Measurements from ENCODE around the gene UGT3A1. TPM values are rescaled to one million over a fixed set of nuclear protein-coding genes. Genes with fewer than 3 reads are reported as not detected.
"Not testable (repeated sequence)": the region's sequence is repeated elsewhere in the genome, so short reads cannot be mapped to it uniquely, and the experiment has no call there.

The UGT3A1 gene
- total and polyA plus RNA-seq, 5 donors: not detected

DNA sequence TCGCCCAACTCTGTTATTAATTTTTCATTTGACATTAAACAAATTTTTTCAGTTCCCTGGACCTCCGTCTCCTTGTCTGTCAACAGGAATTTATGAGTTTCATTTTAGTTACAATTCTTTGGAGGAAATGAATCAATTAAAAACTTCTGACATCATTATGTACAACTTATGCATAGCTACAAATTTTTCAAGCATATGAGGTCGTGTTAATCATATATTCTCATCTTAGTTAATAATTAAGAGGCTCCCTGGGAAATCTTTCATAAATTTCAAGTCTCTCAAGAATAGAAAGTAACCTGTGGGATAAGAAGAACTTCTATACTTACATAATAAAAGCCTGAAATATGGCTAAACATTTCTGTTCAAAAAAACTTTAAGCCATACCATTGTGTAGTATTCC lies 3.4 kb downstream of the UGT3A1 start:
- WGBS: 55% methylated on average over 3 of the region's 3 CpGs
- intact Hi-C loops (cut with DNase I): no loop called here
- ATAC-seq (no peak), DNase-seq (no peak)
- no peaks in the 10 kb centered on the region for H3K4me1 ChIP-seq (ENCODE audit: control insufficient read depth, insufficient read depth, low read length)
- peaks cover 4% of the 10 kb centered on the region for H3K27me3 ChIP-seq (ENCODE audit: control insufficient read depth, insufficient read depth)
- no peak overlapping the region for H3K27ac ChIP-seq (ENCODE audit: low read length)
- no peak overlapping the region for H3K4me3 ChIP-seq (ENCODE audit: low read length)
- no peaks in the 10 kb centered on the region for H3K9me3 ChIP-seq (ENCODE audit: control insufficient read depth, low read length)

DNA sequence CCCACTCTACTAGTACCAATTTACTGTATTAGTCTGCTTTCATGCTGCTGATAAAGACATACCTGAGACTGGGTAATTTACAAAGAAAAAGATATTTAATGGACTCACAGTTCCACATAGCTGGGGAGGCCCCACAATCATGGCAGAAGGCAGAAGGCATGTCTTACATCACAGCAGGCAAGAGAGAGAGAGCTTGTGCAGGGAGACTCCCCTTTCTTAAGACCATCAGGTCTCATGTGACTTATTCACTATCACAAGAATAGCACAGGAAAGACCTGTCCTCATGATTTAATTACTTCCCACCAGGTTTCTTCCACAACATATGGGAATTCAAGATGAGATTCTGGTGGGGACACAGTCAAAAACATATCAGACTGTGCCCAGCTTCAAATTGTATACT lies 11.5 kb downstream of the UGT3A1 start:
- DNase-seq: no peak
- Histone ChIP-seq H3K4me3 (ENCODE audit: low read length) (no peak overlapping the region), H3K27ac (ENCODE audit: low read length) (no peak overlapping the region), H3K9me3 (ENCODE audit: control insufficient read depth, low read length) (peaks cover 2% of the 10 kb centered on the region), H3K4me1 (ENCODE audit: control insufficient read depth, insufficient read depth, low read length) (no peaks in the 10 kb centered on the region), H3K27me3 (ENCODE audit: control insufficient read depth, insufficient read depth) (no peaks in the 10 kb centered on the region)
- intact Hi-C loops (cut with DNase I): no loop called here
- no peak for ATAC-seq

- DNase-seq; H3K27ac ChIP-seq (ENCODE audit: low read length); H3K4me1 ChIP-seq (ENCODE audit: control insufficient read depth, insufficient read depth, low read length); H3K27me3 ChIP-seq (ENCODE audit: control insufficient read depth, insufficient read depth); H3K4me3 ChIP-seq (ENCODE audit: low read length); ATAC-seq; H3K9me3 ChIP-seq (ENCODE audit: control insufficient read depth, low read length); intact Hi-C loops (cut with DNase I): not testable (repeated sequence)
- WGBS: 55% methylated on average over 3 of the region's 3 CpGs
These were observed 14.3 kb downstream of the UGT3A1 start for GRCh38 chr5:35976859-35977258.

GRCh38 chr5:35974570-35974969 lies 16.6 kb downstream of the UGT3A1 start:
- intact Hi-C loops (cut with DNase I): no loop called here
- H3K9me3 ChIP-seq (ENCODE audit: control insufficient read depth, low read length): no peaks in the 10 kb centered on the region
- 73% methylated on average over 4 of the region's 4 CpGs for WGBS
- H3K4me1 ChIP-seq (ENCODE audit: control insufficient read depth, insufficient read depth, low read length): no peaks in the 10 kb centered on the region
- no peaks in the 10 kb centered on the region for H3K27me3 ChIP-seq (ENCODE audit: control insufficient read depth, insufficient read depth)
- H3K27ac ChIP-seq (ENCODE audit: low read length): no peak overlapping the region
- DNase-seq (no peak), ATAC-seq (no peak)
- no peak overlapping the region for H3K4me3 ChIP-seq (ENCODE audit: low read length)

DNA sequence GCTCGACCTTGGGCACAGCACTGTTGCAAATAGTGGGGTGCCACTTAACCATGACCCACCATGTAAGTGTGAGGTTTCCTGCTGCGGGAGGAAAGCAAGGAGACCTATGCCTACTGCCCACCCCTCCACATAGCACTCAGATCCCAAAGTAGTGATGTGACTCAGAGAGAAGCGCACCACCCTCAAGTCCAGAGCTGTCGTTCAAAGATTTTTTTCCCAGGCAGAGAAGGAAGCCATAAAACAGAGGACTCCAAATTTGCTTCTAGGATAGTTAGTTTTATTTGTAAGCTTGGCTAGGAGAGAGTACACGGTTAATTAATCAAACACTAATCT lies 19.3 kb downstream of the UGT3A1 start:
- no peak for DNase-seq
- WGBS: 75% methylated on average over 5 of the region's 5 CpGs
- intact Hi-C loops (cut with DNase I): no loop called here
- H3K27me3 ChIP-seq (ENCODE audit: control insufficient read depth, insufficient read depth): no peaks in the 10 kb centered on the region
- H3K4me1 ChIP-seq (ENCODE audit: control insufficient read depth, insufficient read depth, low read length): no peaks in the 10 kb centered on the region
- ATAC-seq: no peak
- H3K9me3 ChIP-seq (ENCODE audit: control insufficient read depth, low read length): no peaks in the 10 kb centered on the region
- H3K4me3 ChIP-seq (ENCODE audit: low read length): no peak overlapping the region
- H3K27ac ChIP-seq (ENCODE audit: low read length): no peak overlapping the region

DNA sequence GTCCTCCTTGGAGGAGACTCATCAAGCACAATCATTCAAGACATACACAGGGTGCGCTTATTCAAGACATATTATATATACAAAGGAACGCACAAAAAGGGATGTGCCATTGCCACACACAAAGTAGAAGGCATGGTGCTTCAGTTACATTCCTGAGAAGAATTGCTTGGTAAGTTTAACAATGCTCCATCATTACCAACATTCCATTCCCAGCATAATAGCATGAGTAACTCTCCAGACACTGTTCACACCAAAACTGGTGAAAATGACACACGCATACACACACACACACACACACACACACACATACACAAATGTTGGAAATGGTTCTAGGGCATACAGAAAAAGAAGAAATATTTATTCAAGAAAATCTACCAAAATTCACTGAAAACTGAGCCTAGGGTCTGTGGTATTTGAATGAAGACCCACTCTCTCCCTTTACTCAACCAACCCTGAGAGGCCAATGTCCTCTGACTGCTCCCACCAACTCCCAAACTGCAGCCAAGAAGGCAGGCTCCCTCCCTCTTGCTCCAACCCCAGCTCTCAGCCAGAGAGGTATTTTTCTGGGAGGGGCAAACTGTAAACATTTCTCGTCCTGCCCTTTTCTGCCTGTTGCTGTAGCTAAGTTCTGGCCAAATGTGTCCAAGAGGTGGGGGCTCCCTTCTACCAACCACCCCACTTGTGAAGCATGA lies 19.9 kb downstream of the UGT3A1 start:
- Histone ChIP-seq H3K27ac (ENCODE audit: low read length) (no peak overlapping the region), H3K4me3 (ENCODE audit: low read length) (no peak overlapping the region), H3K9me3 (ENCODE audit: control insufficient read depth, low read length) (no peaks in the 10 kb centered on the region), H3K4me1 (ENCODE audit: control insufficient read depth, insufficient read depth, low read length) (no peaks in the 10 kb centered on the region), H3K27me3 (ENCODE audit: control insufficient read depth, insufficient read depth) (no peaks in the 10 kb centered on the region)
- intact Hi-C loops (cut with DNase I): no loop called here
- WGBS: 79% methylated on average over 4 of the region's 4 CpGs
- no peak for ATAC-seq
- DNase-seq: no peak

- DNase-seq (no peak), ATAC-seq (no peak)
- WGBS: 46% methylated on average over 8 of the region's 8 CpGs
- no peak overlapping the region for H3K4me3 ChIP-seq (ENCODE audit: low read length)
- peaks cover 4% of the 10 kb centered on the region for H3K9me3 ChIP-seq (ENCODE audit: control insufficient read depth, low read length)
- no peaks in the 10 kb centered on the region for H3K27me3 ChIP-seq (ENCODE audit: control insufficient read depth, insufficient read depth)
- H3K4me1 ChIP-seq (ENCODE audit: control insufficient read depth, insufficient read depth, low read length): no peaks in the 10 kb centered on the region
- no peak overlapping the region for H3K27ac ChIP-seq (ENCODE audit: low read length)
- intact Hi-C loops (cut with DNase I): no loop called here
These were observed 27.8 kb downstream of the UGT3A1 start for GRCh38 chr5:35963381-35963843.

- ATAC-seq (no peak), DNase-seq (no peak)
- Histone ChIP-seq H3K27ac (ENCODE audit: low read length) (no peak overlapping the region), H3K9me3 (ENCODE audit: control insufficient read depth, low read length) (peaks cover 4% of the 10 kb centered on the region), H3K4me3 (ENCODE audit: low read length) (no peak overlapping the region), H3K27me3 (ENCODE audit: control insufficient read depth, insufficient read depth) (no peaks in the 10 kb centered on the region), H3K4me1 (ENCODE audit: control insufficient read depth, insufficient read depth, low read length) (no peaks in the 10 kb centered on the region)
- intact Hi-C loops (cut with DNase I): no loop called here
- 61% methylated on average over 7 of the region's 7 CpGs for WGBS
These were observed 30.9 kb downstream of the UGT3A1 start for GRCh38 chr5:35960328-35960727.

DNA sequence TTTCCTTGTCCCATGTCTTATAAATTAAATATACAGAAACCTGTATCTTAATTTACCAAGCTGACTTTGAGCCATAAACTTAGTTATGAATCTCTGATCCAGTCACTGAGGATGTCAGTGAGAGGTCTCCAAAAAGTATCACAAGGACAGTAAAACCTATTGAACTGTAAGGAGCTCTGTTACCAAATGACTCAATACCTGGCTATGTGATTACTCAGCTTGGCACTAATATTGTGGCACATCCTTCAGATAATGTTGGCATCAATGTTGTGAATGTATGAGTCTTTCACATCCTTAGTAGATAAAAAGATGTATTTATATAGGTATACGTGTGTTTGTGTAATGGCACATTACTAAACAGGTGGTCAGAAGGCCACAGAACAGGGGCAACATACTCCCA lies 34.8 kb downstream of the UGT3A1 start:
- no peaks in the 10 kb centered on the region for H3K4me1 ChIP-seq (ENCODE audit: control insufficient read depth, insufficient read depth, low read length)
- no peak overlapping the region for H3K27ac ChIP-seq (ENCODE audit: low read length)
- H3K27me3 ChIP-seq (ENCODE audit: control insufficient read depth, insufficient read depth): no peaks in the 10 kb centered on the region
- H3K4me3 ChIP-seq (ENCODE audit: low read length): no peak overlapping the region
- ATAC-seq (no peak), DNase-seq (no peak)
- 84% methylated on average over 1 of the region's 1 CpG for WGBS
- H3K9me3 ChIP-seq (ENCODE audit: control insufficient read depth, low read length): peaks cover 3% of the 10 kb centered on the region
- intact Hi-C loops (cut with DNase I): no loop called here

DNA sequence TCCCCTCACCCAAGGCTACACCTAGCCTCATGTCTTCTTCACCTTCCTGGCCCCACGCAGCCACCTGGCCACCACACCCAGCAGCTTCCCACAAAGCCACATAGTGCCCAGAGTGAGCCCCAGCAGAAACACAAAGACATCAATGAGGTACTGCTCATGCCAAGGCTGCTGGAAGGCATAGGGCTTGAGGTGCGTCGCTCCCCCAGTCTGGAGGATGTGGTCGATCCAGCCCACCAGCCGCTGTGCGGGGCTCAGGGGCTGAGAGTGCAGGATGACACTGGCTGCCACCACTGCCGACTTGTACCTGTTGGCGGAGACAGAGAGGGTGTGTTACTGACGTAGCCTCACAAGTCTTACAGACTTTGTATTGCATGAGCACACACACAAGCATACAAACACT lies 37.0 kb downstream of the UGT3A1 start:
- ATAC-seq (no peak), DNase-seq (no peak)
- H3K9me3 ChIP-seq (ENCODE audit: control insufficient read depth, low read length): no peaks in the 10 kb centered on the region
- no peaks in the 10 kb centered on the region for H3K4me1 ChIP-seq (ENCODE audit: control insufficient read depth, insufficient read depth, low read length)
- no peak overlapping the region for H3K27ac ChIP-seq (ENCODE audit: low read length)
- H3K27me3 ChIP-seq (ENCODE audit: control insufficient read depth, insufficient read depth): no peaks in the 10 kb centered on the region
- WGBS: 70% methylated on average over 9 of the region's 9 CpGs
- intact Hi-C loops (cut with DNase I): no loop called here
- no peak overlapping the region for H3K4me3 ChIP-seq (ENCODE audit: low read length)

DNA sequence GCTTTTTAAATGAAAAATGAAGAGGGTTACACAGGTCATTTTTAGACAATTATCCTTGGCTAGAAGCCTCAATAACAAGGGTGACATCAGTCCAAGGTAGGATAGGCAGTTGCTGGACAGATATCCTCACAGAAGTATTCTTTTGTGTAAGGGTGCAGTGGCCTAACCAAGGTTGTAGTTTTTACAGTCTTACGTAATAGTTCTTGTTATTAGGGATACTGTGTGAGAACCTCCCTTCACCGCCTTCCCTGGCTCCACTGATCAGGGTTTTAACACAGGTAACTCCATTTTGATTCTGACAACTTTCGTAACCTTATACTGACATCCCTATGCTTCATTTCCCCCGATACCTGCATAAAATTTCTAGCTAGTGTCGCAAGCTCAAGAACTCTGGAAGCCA lies 44.1 kb downstream of the UGT3A1 start:
- 74% methylated on average over 5 of the region's 5 CpGs for WGBS

DNA sequence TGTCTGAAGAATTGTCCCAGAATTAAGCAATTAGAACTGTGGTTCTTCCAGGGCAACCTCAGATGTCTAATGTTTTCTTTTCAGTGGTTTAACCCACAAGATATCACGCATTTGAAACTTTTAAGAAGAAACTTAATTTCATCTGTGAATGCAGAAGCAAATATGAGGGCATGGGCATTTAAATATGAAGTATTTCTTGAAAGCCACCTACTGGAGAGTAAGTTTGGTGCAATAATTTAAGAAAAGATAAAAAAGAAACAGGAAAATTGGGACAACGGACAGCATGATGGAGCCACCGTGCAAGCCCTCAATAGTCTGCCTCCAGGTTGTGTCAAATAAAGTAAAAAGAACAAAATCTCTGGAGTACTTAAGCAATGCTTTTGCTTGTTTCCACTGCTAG lies 51.6 kb downstream of the UGT3A1 start:
- Histone ChIP-seq H3K4me1 (ENCODE audit: control insufficient read depth, insufficient read depth, low read length) (no peaks in the 10 kb centered on the region), H3K9me3 (ENCODE audit: control insufficient read depth, low read length) (no peaks in the 10 kb centered on the region), H3K27me3 (ENCODE audit: control insufficient read depth, insufficient read depth) (no peaks in the 10 kb centered on the region), H3K4me3 (ENCODE audit: low read length) (no peak overlapping the region), H3K27ac (ENCODE audit: low read length) (no peak overlapping the region)
- intact Hi-C loops (cut with DNase I): no loop called here
- DNase-seq (no peak), ATAC-seq (no peak)
- WGBS: 67% methylated on average over 3 of the region's 3 CpGs

More for the DNA sequence above, 44.1 kb downstream of the UGT3A1 start:
- H3K4me3 ChIP-seq (ENCODE audit: low read length): no peak overlapping the region
- DNase-seq: no peak
- intact Hi-C loops (cut with DNase I): no loop called here
- no peaks in the 10 kb centered on the region for H3K9me3 ChIP-seq (ENCODE audit: control insufficient read depth, low read length)
- no peaks in the 10 kb centered on the region for H3K27me3 ChIP-seq (ENCODE audit: control insufficient read depth, insufficient read depth)
- H3K4me1 ChIP-seq (ENCODE audit: control insufficient read depth, insufficient read depth, low read length): no peaks in the 10 kb centered on the region
- H3K27ac ChIP-seq (ENCODE audit: low read length): no peak overlapping the region
- no peak for ATAC-seq
